ENCODE measurements around the gene RBCK1. TPM values are rescaled to one million over a fixed set of nuclear protein-coding genes. Genes with fewer than 3 reads are reported as not detected.

The RBCK1 gene
- total and polyA plus RNA-seq, 2 donors (not counting 3 experiments of a cell fraction or from before 2014, with no cell fraction given): 80.4 to 82.7 TPM

- dilution Hi-C loops (cut with MboI; ENCODE audit: extremely low pct_ligation_motif_present, low sequenced_read_pairs) (no loop called here), intact Hi-C loops (cut with micrococcal nuclease) (no loop called here)
- H3K27me3 ChIP-seq (ENCODE audit: control insufficient read depth in 2 of 2, insufficient read depth in 2 of 2, low read length in 2 of 2): no peaks in the 10 kb centered on the region
- TF ChIP-seq POLR2A (IDR thresholded peaks at IDR 0.05; ENCODE audit: low read depth, low read length) (no peak), POLR2AphosphoS5 (IDR thresholded peaks at IDR 0.05; ENCODE audit: insufficient read depth, low read depth, low read length) (peak; percentile 44)
- H3K36me3 ChIP-seq (ENCODE audit: control insufficient read depth in 2 of 2, extremely low read depth in 1 of 2, insufficient read depth in 2 of 2, low read length in 2 of 2): peaks cover 0 to 32% of the 10 kb centered on the region in 2 experiments
- ChIA-PET POLR2A (no interaction called here), CTCF (interaction anchor here (1.4 to 5.3 kb wide), 4 partner anchors 61 to 306 kb away, joined by 5 to 120 read pairs (median 26); no protein-coding TSS in a partner anchor)
- H3K4me1 ChIP-seq (ENCODE audit: control insufficient read depth, extremely low read depth, insufficient read depth, low read length): no peaks in the 10 kb centered on the region
- no TSS peak for BruUV-seq (replicated peaks)
- DNase-seq (ENCODE audit: low read depth, low spot score) (no peak), FAIRE-seq (no peak)
- H3K9me3 ChIP-seq (replicated peaks; ENCODE audit: control insufficient read depth, insufficient read depth, low read length): no peaks in the 10 kb centered on the region
- no peak overlapping the region for H3K4me2 ChIP-seq (ENCODE audit: insufficient read depth, low read length)
- H3K9ac ChIP-seq (replicated peaks; ENCODE audit: extremely low read depth, insufficient read depth, low read length): no peak overlapping the region
- H3K9me1 ChIP-seq (replicated peaks; ENCODE audit: control insufficient read depth, extremely low read depth, insufficient read depth, low read length): no peaks in the 10 kb centered on the region
- H3K27ac ChIP-seq (ENCODE audit: insufficient read depth, low read depth, low read length): no peak overlapping the region
- no peak overlapping the region for H2AFZ ChIP-seq (ENCODE audit: low read depth, low read length)
- no peaks in the 10 kb centered on the region for H3K79me2 ChIP-seq (ENCODE audit: control insufficient read depth, insufficient read depth, low read length)
- no peak overlapping the region for H3K4me3 ChIP-seq (replicated peaks in 1 of 3; ENCODE audit: insufficient read depth in 1 of 3, low read depth in 1 of 3, low read length in 3 of 3)
- no peaks in the 10 kb centered on the region for H4K20me1 ChIP-seq (replicated peaks; ENCODE audit: control insufficient read depth, extremely low read depth, insufficient read depth, low read length)
Measured at GRCh38 chr20:432677-433299, 24.7 kb downstream of the RBCK1 start.

DNA sequence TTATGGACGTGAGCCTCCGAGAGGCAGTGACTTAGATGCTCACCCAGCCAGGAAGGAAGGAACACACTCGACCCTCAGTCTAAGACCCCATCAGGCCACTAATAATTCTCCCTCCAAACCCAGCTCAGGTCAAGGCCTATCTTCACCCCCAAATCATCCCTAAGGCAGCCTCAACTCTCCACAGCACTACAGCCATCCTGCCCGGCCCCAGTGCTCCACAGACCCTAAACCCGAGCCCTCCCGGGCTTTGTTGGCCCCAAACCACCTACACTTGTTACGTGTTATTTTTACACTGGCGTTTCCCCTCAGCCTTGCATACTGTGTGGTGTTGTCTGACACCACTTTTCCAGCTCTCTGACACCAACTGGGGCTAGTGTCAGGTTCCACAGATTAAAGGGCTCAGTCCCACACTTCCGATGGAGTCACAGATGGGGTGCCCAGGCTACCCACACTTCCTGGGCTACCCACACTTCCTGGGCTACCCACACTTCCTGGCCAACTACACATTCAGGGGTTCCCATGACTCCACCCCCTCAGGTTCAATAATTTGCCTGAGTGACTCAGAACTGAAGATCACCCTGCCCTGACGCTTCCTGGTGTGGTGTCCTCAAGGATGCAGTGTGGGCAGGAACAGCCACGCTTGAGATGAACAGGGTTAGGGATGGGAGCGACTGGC lies 25.3 kb downstream of the RBCK1 start:
- Histone ChIP-seq H4K20me1 (replicated peaks; ENCODE audit: control insufficient read depth, extremely low read depth, insufficient read depth, low read length) (no peaks in the 10 kb centered on the region), H3K27ac (ENCODE audit: insufficient read depth, low read depth, low read length) (no peak overlapping the region), H3K79me2 (ENCODE audit: control insufficient read depth, insufficient read depth, low read length) (no peaks in the 10 kb centered on the region), H3K4me2 (ENCODE audit: insufficient read depth, low read length) (no peak overlapping the region), H3K27me3 (ENCODE audit: control insufficient read depth in 2 of 2, insufficient read depth in 2 of 2, low read length in 2 of 2) (no peaks in the 10 kb centered on the region), H3K9me3 (replicated peaks; ENCODE audit: control insufficient read depth, insufficient read depth, low read length) (no peaks in the 10 kb centered on the region), H3K4me1 (ENCODE audit: control insufficient read depth, extremely low read depth, insufficient read depth, low read length) (peaks cover 3% of the 10 kb centered on the region), H3K9ac (replicated peaks; ENCODE audit: extremely low read depth, insufficient read depth, low read length) (no peak overlapping the region), H3K36me3 (ENCODE audit: control insufficient read depth in 2 of 2, extremely low read depth in 1 of 2, insufficient read depth in 2 of 2, low read length in 2 of 2) (peaks cover 0 to 29% of the 10 kb centered on the region in 2 experiments), H3K4me3 (replicated peaks in 1 of 3; ENCODE audit: insufficient read depth in 1 of 3, low read depth in 1 of 3, low read length in 3 of 3) (no peak overlapping the region), H2AFZ (ENCODE audit: low read depth, low read length) (no peak overlapping the region), H3K9me1 (replicated peaks; ENCODE audit: control insufficient read depth, extremely low read depth, insufficient read depth, low read length) (no peaks in the 10 kb centered on the region)
- FAIRE-seq (no peak), DNase-seq (ENCODE audit: low read depth, low spot score) (no peak)
- intact Hi-C loops (cut with micrococcal nuclease) (no loop called here), dilution Hi-C loops (cut with MboI; ENCODE audit: extremely low pct_ligation_motif_present, low sequenced_read_pairs) (no loop called here)
- TF ChIP-seq JUN (IDR thresholded peaks at IDR 0.05; ENCODE audit: borderline replicate concordance, insufficient read depth, insufficient read length, low read depth) (no peak), POLR2AphosphoS5 (IDR thresholded peaks at IDR 0.05; ENCODE audit: insufficient read depth, low read depth, low read length) (no peak), POLR2A (IDR thresholded peaks at IDR 0.05; ENCODE audit: low read depth, low read length) (peak; percentile 58), MAX (IDR thresholded peaks at IDR 0.05; ENCODE audit: insufficient read depth, insufficient read length) (no peak)
- CTCF ChIA-PET: interaction anchor here (2.1 to 5.3 kb wide), 2 partner anchors 72 to 80 kb away, joined by 34 to 120 read pairs; no protein-coding TSS in a partner anchor
- POLR2A ChIA-PET: no interaction called here
- no TSS peak for BruUV-seq (replicated peaks)

Data from endothelial cell of umbilical vein (primary cell).